Activated naive CD4-positive, alpha-beta T cell (primary cell): ENCODE results near the gene PRSS1.
"Not testable (repeated sequence)": the region's sequence is repeated elsewhere in the genome, so short reads cannot be mapped to it uniquely, and the experiment has no call there.

ENCODE experiments used
- DNase-seq, 4 experiments: peaks; one replicate each; lab custom pipeline; 2025; lab: John Stamatoyannopoulos, UW

Gene PRSS1

GRCh38 chr7:142746264-142746663 lies 3.0 kb upstream of the PRSS1 start:
- DNase-seq = no peak

- not testable (repeated sequence) for DNase-seq
These were observed 862 bp upstream of the PRSS1 start for GRCh38 chr7:142748410-142748809.

GRCh38 chr7:142750321-142750938 lies 1.2 kb downstream of the PRSS1 start:
- DNase-seq = no peak

GRCh38 chr7:142751526-142752175 lies 2.4 kb downstream of the PRSS1 start:
- not testable (repeated sequence) for DNase-seq

- DNase-seq = no peak
These were observed 3.3 kb downstream of the PRSS1 start for GRCh38 chr7:142752376-142753225.

- no peak for DNase-seq
These were observed 4.1 kb downstream of the PRSS1 start for GRCh38 chr7:142753366-142753765.

- DNase-seq = not testable (repeated sequence)
These were observed 4.7 kb downstream of the PRSS1 start for GRCh38 chr7:142753925-142754491.

- DNase-seq = no peak
These were observed 5.7 kb downstream of the PRSS1 start for GRCh38 chr7:142754681-142755575.

- DNase-seq = not testable (repeated sequence)
These were observed 9.0 kb downstream of the PRSS1 start for GRCh38 chr7:142758312-142758711.

- no peak for DNase-seq
These were observed 10.2 kb downstream of the PRSS1 start for GRCh38 chr7:142759433-142759832.

GRCh38 chr7:142760071-142760642 lies 10.9 kb downstream of the PRSS1 start:
- no peak for DNase-seq

GRCh38 chr7:142761606-142762005 lies 12.3 kb downstream of the PRSS1 start:
- not testable (repeated sequence) for DNase-seq

GRCh38 chr7:142762104-142762503 lies 12.8 kb downstream of the PRSS1 start:
- DNase-seq = no peak

- DNase-seq = no peak
These were observed 18.2 kb downstream of the PRSS1 start for GRCh38 chr7:142767451-142767850.

- no peak for DNase-seq
These were observed 18.6 kb downstream of the PRSS1 start for GRCh38 chr7:142767861-142768260.

GRCh38 chr7:142768885-142769284 lies 19.6 kb downstream of the PRSS1 start:
- not testable (repeated sequence) for DNase-seq

GRCh38 chr7:142770661-142771352 lies 21.5 kb downstream of the PRSS1 start, which contains the start of gene PRSS2:
TSS of gene PRSS2 (plus strand) at chr7:142770970. CDS start at chr7:142770983, 13 bp downstream.
- DNase-seq = no peak

- DNase-seq = no peak
These were observed 22.1 kb downstream of the PRSS1 start for GRCh38 chr7:142771353-142771723.

GRCh38 chr7:142772051-142772450 lies 22.8 kb downstream of the PRSS1 start:
- DNase-seq = no peak

GRCh38 chr7:142772673-142773072 lies 23.4 kb downstream of the PRSS1 start:
- no peak for DNase-seq
